Skin epidermis (tissue), 12 donors: Measurements from ENCODE around the gene SMIM36.
"Not testable (repeated sequence)": the region's sequence is repeated elsewhere in the genome, so short reads cannot be mapped to it uniquely, and the experiment has no call there.

Experiments used
- H3K27ac ChIP-seq, 21 experiments: fragments of 200-600 bp; sonication (generic) in 11 of 21; one replicate each; pipeline ENCODE4 v1.5.0; 2020; ENCODE audit warnings: mild to moderate bottlenecking in 3 of 21, inconsistent platforms in 2 of 21, moderate library complexity in 2 of 21
- H3K4me3 ChIP-seq, 7 experiments: fragments of 200-600 bp; sonication (generic) in 2 of 7; one replicate each; pipeline ENCODE4 v1.5.0; 2020; ENCODE audit warnings: inconsistent platforms in 2 of 7, mild to moderate bottlenecking in 2 of 7, moderate library complexity in 1 of 7

The SMIM36 gene

DNA sequence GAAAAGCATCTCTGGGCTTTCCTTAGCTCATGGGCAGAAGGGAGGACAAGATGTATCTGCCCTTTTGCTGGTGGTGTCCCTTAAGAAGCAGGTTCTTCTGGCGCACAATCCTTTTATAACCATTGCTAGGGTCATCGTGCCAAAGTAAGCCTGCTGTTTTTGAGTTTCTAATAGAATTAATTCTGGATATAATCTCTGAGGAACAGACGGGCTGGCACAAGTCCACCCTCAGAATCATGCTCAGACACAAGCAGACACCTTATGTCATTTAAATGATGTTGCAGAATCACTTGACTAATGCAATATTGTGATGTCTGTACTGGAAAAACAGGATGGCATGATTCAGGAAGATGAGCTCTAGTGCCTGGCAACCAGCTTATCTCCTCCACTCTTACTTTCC is 70.9 kb downstream of the SMIM36 start:
- Histone ChIP-seq H3K4me3 (no peak overlapping the region), H3K27ac (peak overlapping the region in 7 of 21 experiments; percentile 0 to 68 (median 43))

GRCh38 chr17:55437159-55437605 is 74.1 kb downstream of the SMIM36 start:
- H3K4me3 ChIP-seq: no peak overlapping the region

GRCh38 chr17:55436224-55437158 is 74.8 kb downstream of the SMIM36 start:
- Histone ChIP-seq H3K27ac (peak overlapping the region in 6 of 21 experiments; percentile 5 to 72 (median 36)), H3K4me3 (no peak overlapping the region)

More at GRCh38 chr17:55437159-55437605, 74.1 kb downstream of the SMIM36 start:
- peak overlapping the region in 5 of 21 experiments; percentile 2 to 72 (median 33) for H3K27ac ChIP-seq

GRCh38 chr17:55435408-55435807 is 75.8 kb downstream of the SMIM36 start:
- Histone ChIP-seq H3K4me3 (no peak overlapping the region), H3K27ac (peak overlapping the region in 1 of 21 experiments; percentile 72)

DNA sequence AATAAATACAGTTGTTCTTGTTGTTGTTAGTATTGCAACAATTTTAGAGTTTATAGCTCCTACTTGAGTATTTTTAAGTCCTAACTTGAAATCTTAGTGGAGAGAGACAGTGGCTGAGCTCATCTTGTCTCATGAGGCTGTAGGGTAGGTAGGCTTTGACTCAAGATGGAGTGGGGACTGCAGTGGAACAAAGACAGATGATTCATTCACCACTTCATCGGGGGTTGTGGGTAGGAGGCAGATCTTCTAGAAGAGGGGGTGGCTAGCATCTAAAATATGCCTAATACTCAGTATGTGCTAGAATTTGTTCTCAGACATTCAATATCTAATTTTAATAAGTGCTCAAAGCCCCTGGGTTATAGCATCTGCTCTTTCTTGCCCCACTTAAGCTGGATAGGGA is 76.5 kb downstream of the SMIM36 start:
- peak overlapping the region in 2 of 21 experiments; percentile 0 to 72 for H3K27ac ChIP-seq
- no peak overlapping the region for H3K4me3 ChIP-seq

DNA sequence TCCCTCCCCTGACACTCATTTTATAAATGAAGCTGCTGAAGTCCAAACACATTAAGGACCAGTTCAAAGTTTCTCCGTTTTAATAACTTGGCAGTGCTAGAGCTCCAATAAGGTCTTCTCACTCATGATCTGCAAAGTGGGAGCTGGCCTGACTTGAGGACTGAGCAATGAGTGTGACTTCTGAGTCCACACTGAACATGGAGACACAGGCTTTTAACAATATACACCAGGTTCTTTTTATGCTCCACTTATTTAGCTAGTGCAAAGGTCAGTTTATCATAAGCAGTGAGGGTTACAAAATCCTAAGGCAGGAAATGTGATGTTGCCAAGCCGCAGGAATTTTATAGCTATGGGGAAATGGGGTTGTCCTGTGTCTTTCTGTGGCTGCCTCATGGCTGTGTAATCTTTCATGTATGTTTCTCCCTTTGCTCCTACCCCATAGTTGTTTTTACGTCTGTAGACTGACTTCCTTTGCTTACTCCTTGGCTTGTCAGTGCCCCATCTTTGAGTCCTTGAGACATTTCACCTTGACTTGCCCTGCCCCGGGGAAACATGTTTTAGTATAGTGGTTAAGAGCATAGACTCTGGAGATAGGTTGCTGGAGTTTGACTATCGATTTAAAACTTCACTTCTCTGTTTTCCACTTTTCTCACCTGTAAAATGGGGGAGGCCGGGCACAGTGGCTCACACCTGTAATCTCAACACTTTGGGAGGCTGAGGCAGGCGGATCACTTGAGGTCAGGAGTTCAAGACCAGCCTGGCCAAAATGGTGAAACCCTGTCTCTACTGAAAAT is 77.4 kb downstream of the SMIM36 start:
- Histone ChIP-seq H3K4me3 (no peak overlapping the region), H3K27ac (peak overlapping the region in 11 of 21 experiments; percentile 0 to 72 (median 51))

GRCh38 chr17:55433029-55433628 is 78.1 kb downstream of the SMIM36 start:
- H3K27ac ChIP-seq: peak overlapping the region in 9 of 21 experiments; percentile 0 to 72 (median 51)
- no peak overlapping the region for H3K4me3 ChIP-seq

- H3K4me3 ChIP-seq: no peak overlapping the region
- H3K27ac ChIP-seq: peak overlapping the region in 7 of 21 experiments; percentile 12 to 72 (median 51)
These were observed 78.8 kb downstream of the SMIM36 start for GRCh38 chr17:55432358-55433028.

DNA sequence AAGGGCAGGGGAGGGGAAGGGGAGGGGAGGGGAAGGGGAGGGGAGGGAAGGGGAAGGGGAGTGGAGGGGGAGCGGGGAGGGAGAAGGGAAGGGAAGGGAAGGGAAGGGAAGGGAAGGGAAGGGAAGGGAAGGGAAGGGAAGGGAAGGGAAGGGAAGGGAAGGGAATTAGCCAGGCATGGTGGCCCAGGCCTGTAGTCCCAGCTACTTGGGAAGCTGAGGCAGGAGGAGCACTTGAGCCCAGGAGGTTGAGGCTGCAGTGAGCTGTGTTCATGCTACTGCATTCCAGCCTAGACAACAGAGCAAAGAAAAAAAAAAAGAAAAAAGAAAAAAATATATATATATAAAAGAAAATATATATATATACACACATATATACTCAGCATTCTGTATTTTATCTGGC is 79.3 kb downstream of the SMIM36 start:
- H3K4me3 ChIP-seq, H3K27ac ChIP-seq: not testable (repeated sequence)

DNA sequence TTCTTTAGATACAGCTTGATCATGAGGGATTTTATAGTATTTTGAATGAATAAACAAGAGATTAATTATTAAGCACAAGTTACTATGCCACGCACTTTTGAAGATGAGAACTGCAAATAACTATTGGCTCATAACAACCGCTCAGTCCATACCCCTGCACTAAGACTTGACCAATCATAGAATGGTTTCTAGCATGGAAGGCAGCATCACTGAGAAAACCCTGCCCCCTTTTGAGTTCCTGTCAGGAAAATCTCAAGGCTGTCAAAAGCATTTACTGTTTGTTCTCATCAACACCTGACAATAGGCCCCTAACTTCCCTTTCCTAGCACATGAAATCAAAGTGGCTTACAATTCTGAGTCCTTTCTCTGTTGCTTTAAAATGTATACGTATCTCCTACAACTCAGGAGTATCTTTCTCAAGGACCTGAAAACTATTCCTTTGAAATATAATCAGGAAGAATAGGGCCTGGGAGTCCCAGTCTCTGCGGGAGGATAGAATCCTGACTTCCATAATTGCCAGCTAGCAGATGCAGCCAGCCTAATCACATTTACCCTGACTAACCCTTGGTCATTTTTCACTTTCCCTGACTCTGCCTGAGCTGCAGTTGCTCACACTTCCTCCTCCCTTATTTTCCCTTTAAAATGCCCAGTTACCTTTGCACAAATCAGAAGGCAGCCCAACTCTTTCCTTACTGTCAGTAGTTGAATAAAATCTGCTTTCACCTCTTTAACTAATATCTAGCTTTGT is 80.5 kb downstream of the SMIM36 start:
- Histone ChIP-seq H3K27ac (peak overlapping the region in 3 of 21 experiments; percentile 21 to 49 (median 43)), H3K4me3 (no peak overlapping the region)

- Histone ChIP-seq H3K27ac (no peak overlapping the region), H3K4me3 (no peak overlapping the region)
These were observed 83.7 kb downstream of the SMIM36 start for GRCh38 chr17:55427587-55427882.

GRCh38 chr17:55426851-55427586 is 84.2 kb downstream of the SMIM36 start:
- no peak overlapping the region for H3K27ac ChIP-seq
- no peak overlapping the region for H3K4me3 ChIP-seq

GRCh38 chr17:55424893-55425540 is 86.2 kb downstream of the SMIM36 start:
- no peak overlapping the region for H3K4me3 ChIP-seq
- no peak overlapping the region for H3K27ac ChIP-seq

- no peak overlapping the region for H3K4me3 ChIP-seq
- H3K27ac ChIP-seq: no peak overlapping the region
These were observed 87.7 kb downstream of the SMIM36 start for GRCh38 chr17:55423535-55423934.

- not testable (repeated sequence) for H3K4me3 ChIP-seq, H3K27ac ChIP-seq
These were observed 88.5 kb downstream of the SMIM36 start for GRCh38 chr17:55422828-55423164.

- Histone ChIP-seq H3K27ac (peak within 1 kb of the TSS; percentile 34 to 94 (median 86)), H3K4me3 (peak within 1 kb of the TSS; percentile 60 to 97 (median 94))
These were observed 89.9 kb downstream of the SMIM36 start, which contains the start of gene MMD for GRCh38 chr17:55421179-55421934. MMD (minus strand) TSS chr17:55421835; CDS start chr17:55421695, 140 bp downstream.

DNA sequence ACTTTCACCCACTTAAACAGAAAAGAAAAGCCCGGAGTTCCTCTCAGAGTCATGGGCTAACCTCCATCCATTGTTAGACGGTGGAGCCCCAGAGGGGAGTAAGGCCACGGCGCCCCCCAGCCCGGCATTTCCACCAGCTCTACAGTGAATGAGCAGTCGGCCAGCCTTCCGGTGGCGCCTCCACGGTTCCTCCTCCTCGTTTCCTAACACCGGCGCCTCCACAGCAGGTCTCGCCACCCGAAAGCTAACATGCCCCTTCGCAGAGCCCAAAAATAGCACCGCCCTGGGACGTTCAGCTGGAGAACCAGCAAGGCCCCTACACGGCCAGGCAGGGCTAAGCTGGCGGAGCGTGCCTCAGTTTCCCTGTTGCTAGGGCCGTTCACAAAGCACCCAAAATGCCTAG is 90.5 kb downstream of the SMIM36 start:
- Histone ChIP-seq H3K4me3 (peak overlapping the region; percentile 60 to 97 (median 94)), H3K27ac (peak overlapping the region; percentile 34 to 94 (median 86))
